HG02938 (cell line): ENCODE data around the gene ZNF280C.

ENCODE experiments used
- ATAC-seq: cut with Tn5 transposase; IDR thresholded peaks from one replicate; pipeline ENCODE4 v1.9.1; 2021; ENCODE audit warnings: mild to moderate bottlenecking, moderate library complexity; ENCODE audit not compliant: unreplicated experiment

The ZNF280C gene

DNA sequence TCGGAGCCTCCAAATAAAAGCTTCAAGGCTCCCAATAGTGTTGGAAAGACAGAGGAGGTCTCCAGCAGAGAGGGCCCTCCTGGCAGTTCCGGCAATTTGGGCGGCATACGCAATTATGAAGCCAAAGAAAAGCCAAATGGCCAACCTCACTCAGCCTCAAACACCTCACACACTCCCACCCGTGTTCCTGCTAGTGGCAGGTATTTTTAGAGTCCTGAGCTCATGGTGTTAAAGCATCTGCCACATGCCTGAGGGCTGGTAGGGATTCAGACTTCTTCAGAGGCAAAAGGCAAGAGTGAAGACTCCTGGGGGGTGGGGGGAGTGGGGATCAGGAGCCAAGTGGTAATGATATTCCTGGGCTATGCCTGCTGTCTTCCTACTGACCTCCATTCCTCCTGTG is 89.5 kb downstream of the ZNF280C start:
- no peak for ATAC-seq

DNA sequence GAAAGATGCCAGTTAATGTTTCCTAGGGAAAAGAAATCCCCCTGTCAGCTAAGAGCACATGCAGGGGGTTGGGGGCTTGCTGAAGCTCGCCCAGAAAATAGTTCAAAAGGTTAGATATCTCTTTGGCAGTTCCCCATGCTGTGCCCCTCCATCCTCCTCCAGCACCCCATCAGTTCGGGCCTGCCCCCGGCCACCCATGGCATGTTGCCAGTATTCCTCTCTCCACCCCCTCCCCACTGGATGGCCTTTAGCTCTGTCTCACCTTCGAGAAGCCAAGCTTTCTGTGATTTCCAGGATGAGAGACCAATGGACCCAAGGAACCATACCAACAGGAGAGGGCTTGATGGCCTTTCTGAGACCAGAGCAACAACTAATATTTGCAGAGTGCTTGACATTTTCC is 91.8 kb downstream of the ZNF280C start:
- no peak for ATAC-seq

DNA sequence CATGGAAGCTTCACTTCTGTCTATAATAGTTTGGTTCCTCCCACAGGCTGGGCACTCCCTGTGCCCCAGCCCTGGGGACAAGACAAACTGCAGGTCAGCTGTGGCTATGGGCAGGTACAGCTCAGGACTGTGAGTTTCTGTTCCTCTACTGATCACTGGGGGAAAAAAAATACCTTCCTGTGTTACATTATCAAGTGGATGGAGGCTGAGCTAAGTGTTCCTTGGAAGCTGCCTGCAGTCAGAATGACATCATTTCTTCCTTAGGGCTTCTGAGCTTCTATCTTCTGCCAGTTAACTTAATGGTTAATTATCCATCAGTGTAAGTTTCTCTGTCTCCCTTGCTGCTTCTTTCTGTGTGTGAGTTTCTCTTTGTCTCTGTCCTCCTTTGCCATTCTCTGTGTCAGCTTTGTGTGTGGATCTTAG is 92.3 kb downstream of the ZNF280C start:
- peak; percentile 77 for ATAC-seq

DNA sequence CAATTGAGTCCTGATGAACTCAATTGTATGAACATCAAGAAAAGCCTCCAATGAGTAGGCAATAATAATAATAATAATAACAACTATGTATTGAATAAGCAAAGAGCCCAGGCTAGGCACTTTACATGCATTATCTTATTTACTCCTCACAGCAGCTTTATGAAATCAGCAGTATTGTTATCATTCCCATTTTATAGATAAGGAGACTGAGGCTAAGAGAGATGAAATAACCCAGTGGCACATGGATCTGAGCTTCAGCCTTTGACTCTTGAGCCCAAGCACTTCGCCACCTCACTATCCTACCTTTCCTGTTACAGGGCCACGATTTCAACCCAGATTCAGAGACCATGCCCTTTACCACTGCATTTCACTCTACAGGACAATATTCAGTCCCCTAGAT is 93.8 kb downstream of the ZNF280C start:
- ATAC-seq, result no peak

DNA sequence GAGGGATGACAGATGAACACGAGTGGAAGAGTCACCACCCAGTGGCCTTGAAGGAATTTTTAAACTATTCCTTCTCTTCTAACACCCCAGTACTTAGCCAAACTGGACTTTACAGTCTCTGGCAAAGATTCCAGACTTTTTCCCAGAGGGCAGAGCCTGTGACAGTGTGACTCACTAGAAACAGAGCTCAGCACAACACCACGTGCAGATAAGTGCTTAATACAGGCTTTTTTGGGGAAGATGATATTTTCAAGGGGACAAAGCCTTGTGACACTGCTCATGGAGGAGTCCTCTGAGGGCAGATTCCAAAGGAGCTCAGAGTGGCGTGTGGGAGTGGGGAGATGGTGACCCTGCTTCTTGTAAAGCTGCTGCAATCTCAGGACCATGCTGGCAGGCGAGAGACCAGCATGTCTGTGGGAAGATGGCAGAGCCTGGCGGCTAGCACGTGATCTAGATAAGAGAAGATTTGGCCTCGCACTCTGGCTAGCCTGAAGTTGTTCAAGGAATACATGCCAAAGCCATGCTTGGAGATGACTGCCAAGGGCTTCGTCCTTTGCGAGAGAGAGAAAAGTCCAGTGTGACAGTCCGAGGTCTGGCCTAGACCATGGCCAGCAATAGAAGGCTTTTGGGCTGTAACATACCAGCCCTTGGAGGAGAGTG is 94.5 kb downstream of the ZNF280C start:
- ATAC-seq, result no peak

DNA sequence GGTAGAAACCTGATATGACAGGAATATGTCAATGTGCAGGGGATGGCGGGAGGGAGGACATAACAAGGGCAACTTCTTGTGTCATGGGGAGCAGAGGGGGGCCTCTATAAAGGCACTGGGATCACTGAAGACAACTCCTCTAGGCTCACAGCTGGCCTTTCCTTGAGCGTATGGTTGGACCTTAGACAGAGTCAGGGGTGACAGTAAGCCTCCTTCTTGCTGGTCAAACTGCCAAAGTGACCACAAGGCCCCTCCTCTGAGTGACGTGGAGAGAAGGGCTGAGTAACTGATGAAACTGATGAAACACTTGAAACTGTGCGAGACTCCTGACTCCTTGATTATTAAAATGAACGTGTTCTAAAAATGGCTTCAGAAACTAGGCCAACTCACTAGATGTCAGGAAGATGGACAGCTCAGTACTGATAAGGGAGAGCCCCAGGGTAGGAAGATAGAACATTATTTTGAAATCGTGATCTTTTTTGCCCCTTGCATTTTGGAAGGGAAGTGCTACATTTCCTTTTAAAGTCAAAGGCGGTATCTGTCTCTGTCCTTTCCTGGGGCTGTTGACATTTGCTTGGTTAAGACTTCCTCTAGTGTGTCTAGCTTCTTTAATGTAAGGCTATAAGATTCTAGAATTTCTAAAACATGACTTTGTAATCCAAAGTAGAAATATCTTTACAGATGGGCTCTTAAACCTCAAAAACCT is 95.4 kb downstream of the ZNF280C start:
- peak; percentile 35 for ATAC-seq

DNA sequence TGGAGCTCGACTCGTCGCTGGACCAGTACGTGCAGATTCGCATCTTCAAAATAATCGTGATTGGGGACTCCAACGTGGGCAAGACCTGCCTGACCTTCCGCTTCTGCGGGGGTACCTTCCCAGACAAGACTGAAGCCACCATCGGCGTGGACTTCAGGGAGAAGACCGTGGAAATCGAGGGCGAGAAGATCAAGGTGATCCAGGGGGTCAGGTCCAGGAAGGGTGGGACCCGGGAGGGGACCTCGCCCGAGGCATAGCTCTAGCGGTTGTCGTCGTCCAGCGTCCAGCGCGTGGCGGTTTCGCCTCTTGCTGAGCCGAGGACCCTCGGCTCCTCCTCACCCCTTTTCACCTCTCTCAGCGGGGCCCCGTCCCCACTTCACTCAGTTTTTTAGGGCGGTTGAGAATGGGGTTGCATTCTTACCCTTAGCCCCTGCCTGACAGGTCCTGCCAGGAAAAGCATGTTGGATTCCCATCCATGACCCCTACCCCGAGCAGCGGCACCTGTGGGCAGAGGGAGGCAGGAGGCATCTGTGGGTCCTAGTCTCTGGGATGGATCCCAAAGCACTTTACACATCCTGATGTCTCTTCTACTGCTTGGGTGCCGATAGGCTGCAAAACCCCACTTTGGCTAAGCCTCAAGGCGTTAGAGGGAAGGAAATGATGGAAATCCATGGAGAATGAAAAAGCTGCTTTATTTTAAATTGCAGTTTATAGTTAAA is 96.4 kb downstream of the ZNF280C start:
- ATAC-seq, result no peak

DNA sequence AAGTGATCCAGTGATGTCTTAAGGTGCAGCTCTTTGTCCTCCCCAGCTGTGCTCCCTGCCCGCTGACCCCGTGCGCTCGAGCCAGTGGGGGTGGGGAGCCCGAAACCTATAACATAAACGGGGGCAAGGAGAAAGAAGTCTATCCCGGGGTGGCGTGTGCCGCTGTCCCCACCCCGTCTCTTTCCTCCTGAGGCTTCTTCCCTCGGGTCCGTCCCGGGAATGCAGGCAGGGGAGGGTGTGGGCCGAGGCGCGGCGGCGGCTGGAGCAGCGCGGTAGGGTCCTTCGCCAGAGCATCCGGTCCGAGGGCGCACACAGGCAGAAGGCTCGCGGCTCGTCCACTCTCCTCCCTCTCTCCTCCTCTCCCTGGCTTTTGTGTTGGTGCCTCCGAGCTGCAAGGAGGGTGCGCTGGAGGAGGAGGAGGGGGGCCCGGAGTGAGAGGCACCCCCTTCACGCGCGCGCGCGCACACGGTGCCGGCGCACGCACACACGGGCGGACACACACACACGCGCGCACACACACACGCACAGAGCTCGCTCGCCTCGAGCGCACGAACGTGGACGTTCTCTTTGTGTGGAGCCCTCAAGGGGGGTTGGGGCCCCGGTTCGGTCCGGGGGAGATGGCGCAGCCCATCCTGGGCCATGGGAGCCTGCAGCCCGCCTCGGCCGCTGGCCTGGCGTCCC is 97.1 kb downstream of the ZNF280C start, which contains the start of gene RAB33A:
Gene RAB33A (plus strand): TSS at position 517 of the 681 bp plus-strand sequence. CDS start 101 bp downstream, at position 618.
- ATAC-seq, result peak; percentile 7

DNA sequence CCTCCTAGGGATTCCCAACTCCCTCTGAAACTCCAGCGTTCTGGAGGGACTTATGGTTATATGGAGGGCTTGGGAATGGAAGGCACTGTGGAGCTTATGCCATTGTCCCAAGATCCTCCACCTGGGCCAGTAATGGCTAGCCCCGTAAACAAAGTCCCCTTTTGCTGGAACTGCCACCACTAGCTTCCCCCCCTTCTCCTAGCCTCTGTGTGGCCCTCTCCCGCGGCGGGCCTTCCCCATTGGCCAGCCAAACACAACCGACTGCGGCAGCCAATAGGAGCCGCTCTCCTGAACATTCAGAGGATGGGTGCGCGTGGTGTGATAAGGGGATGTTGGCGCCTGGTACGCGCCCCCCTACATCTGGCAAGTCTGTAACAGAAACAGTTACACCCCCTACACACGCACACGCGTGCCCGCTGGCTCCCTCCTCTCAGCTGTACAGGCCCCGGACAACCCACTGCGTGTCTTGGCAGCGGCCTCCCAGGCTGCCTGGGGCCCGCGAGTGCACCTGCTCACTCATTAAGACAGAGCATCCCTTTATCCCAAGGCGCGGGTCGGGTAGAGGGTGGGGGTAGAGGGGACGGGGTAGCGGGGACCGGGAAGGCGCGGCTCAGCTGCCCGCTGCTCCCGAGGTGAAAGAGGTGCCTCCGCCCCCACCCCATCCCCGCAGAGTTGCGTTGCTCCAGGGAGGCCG is 97.8 kb downstream of the ZNF280C start:
- ATAC-seq, result peak; percentile 70

DNA sequence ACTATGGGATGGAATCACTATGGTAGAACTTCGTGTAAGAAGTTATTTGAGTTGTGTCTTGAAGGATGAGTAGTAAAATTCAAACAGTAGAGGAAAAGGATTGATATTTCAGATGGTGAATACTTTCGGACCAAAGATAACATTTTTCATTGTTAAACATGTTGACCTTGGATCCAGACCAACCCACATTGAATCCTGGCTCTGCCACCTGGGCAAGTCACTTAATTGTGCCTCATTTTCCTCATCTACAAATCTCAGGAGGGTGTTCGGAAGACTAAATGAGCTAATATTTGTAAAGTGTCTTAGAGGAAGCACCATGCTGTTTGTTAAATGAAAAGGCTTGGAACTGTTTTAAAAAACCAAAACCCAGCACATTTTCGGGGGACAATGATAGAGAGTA is 101.7 kb downstream of the ZNF280C start:
- no peak for ATAC-seq

DNA sequence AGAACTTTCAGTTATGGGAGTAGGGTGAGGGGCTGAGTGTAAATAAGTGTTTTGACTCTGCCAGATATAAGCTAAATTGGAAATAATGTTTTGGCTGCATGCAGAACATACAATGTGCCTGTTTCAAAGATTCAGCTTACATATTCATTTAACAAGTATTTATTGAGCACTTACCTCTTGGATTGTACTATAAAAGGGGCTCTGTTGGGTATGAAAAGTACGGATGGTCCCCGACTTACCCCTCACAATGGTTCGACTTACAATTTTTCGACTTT is 102.3 kb downstream of the ZNF280C start:
- no peak for ATAC-seq

DNA sequence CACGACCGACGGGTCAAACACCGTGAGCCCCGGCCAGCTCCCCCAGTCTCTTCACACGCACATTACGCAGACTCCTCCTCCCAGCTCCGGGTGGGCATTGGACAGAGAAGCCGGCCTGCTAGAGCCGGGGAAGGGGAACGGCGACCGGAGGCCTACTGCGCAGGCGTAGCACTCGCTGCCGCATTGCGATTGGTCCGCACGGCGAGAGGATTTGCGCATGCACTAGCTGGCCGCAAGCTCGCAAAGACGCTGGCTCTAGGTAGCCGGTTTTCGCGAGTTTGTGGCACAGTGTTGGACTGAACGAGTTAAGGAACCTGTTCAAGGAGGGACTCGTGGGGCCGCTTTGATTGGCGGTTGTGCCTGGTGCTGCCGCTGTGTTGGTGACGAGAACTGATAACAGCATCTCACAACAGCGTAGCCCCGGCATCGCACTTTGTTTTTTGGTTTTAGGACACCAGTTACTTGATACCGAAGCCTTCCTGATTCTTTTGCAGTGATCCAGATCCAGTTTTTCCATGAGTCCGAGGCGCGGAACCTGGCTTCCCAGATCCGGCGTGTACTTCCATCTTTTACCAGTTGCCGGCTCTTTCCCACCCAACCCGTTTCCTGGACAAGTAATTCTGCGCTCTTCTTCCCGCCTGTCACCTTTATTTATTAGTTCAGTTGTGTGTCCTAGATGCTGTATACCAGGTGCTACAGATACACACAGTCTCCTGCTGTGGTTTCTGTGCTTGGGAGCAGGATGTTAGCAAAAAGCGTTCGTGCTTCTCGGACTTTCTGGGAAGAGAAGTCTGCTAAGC is 102.8 kb downstream of the ZNF280C start, which contains the start of gene AIFM1:
Gene AIFM1 (minus strand): TSS at position 139 of the 800 bp plus-strand sequence. CDS start 185 bp downstream, outside the sequence.
- ATAC-seq, result peak; percentile 87

DNA sequence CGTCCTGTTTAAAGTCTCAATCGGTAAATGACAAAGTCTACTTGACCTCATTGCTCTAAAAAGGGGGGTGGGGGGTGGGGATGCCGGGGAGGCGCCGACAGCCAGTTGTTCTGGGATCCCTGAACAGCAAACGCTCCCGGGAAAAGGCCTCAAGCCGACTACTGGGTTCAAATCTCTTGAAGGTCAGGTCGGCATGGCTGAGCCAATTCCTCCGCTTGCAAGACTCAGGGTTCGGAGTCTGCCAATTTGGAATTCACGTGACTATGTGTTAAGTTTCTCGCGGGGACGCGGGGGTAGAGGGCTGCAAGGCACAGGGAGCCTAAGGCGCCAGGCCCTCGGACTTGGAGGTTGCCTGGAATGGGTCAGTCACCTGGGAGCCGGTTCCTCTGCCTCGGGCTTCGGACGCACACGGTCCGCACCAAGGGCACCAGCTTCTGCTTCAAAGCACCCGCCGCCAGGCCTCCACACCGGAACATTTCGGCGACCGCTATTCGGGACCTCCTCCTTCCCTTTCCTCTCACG is 103.5 kb downstream of the ZNF280C start:
- no peak for ATAC-seq

DNA sequence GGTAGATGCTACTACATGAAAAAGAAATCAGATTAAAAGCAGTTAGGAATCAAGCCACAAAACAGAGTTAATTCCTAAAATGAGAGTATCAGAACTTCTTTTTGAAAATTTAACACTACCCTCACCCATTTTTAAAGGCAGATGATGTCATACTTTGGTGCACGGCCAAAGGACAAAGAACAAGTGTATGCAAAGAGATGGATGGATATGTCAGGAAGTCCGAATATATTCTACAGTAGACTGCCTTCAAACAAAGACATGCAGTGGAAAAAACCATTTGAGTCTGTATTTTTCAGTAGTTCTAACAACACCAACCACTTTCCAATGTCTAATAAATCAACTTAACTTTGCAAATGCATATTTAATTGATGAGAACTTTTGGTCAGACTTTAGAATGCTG is 105.3 kb downstream of the ZNF280C start:
- no peak for ATAC-seq

DNA sequence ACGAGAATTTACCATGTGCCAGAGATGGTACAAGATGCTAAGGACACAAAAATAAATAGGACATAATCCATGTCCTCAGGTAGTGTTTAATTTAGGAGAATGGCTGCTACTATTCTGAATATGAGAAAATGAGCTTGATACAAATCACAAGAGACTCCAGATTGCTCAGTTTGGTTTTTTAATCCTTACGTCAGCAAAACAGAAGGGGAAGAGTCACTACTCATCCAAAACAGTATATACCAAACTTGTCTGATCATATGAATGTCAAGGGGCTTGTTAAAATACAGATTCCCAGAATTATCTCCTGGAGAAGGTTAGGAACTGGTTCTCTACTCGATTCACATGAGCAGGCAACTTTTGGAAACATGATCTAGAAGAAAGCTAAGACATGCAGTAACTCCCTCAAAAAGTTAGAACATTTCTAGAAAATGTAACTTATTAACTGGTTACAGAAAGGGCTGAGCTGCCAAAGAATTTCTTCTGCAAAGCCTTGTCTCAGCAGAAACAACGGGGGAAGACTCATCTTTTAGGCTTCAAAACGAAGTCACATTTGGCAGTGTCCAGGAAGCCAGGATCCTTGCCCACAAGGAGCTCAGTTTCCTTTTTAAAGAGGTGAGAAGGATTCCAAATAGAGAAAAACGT is 106.5 kb downstream of the ZNF280C start:
- ATAC-seq, result no peak

DNA sequence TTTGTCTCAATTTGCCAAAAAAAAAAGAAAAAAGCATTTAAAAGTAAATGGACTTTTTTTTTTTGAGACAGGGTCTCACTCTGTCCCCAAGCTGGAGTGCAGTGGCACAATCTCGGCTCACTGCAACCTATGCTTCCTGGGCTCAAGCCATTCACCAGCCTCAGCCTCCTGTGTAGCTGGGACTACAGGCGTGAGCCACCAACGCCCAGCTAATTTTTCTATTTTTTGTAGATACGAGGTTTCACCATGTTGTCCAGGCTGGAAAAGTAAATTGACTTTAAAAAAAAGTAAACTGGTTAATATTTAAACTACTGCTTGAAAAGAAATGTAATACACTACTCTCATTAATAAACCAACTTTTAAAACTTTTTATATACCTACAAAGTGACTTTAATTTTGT is 108.9 kb downstream of the ZNF280C start:
- no peak for ATAC-seq

DNA sequence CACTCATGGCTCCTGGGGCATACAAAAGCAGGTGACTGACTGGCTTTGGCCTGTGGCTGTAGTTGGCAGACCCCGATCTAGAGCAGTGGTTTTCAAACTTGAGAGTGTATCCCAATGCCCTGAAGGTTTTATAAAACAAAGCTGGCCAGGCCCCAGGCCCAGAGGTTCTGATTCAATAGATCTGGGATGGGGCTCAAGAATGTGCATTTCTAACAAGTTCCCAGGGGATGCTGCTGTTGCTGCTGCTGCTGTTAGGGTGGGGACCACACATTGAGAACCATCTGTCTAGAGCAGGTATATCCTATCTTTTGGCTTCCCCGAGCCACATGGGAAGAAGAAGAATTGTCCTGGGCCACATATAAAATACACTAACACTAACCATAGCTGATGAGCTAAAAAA is 110.4 kb downstream of the ZNF280C start:
- no peak for ATAC-seq

DNA sequence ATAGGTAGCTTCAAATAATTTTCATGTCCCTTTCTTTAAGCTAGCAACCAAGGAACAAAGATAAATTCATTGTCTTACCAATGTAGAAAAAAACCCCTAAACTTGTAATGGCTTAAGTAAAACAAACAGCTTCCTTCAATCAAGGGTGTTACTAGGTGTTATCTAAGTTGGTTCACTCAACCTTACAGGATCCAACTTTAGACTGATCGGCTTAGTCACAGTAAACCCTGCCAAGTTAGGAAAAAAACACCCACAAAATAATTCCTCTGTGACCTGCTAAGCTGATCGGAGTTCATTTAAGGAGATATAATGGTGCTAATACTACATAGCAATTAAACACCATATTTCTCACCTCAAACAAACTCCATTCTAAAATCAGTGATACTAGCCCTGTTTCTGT is 113.1 kb downstream of the ZNF280C start:
- no peak for ATAC-seq
